Measurements from ENCODE around the gene ELMO1. TPM values are rescaled to one million over a fixed set of nuclear protein-coding genes. Genes with fewer than 3 reads are reported as not detected.
A peak's percentile ranks its signal among the peaks of the same experiment; 100 is the strongest.

Gene ELMO1
- total and polyA plus RNA-seq, 2 experiments from 2014 or later, result 19.7 to 28.7 TPM

GRCh38 chr7:37109016-37109683 lies 339.5 kb downstream of the ELMO1 start:
- Histone ChIP-seq H4K20me1 (ENCODE audit: insufficient read depth, poor library complexity, severe bottlenecking) (no peaks in the 10 kb centered on the region), H3K4me1 (ENCODE audit: insufficient read depth) (peaks cover 15% of the 10 kb centered on the region), H3K4me2 (no peak overlapping the region), H3K79me2 (no peaks in the 10 kb centered on the region), H3K27ac (peak overlapping the region; percentile 27), H2AFZ (no peak overlapping the region), H3K9me3 (ENCODE audit: low read depth) (no peaks in the 10 kb centered on the region), H3K9me2 (replicated peaks; ENCODE audit: insufficient read depth) (no peaks in the 10 kb centered on the region), H3K4me3 (no peak overlapping the region), H3K36me3 (replicated peaks; ENCODE audit: insufficient read depth, low read depth) (no peaks in the 10 kb centered on the region), H3K27me3 (no peaks in the 10 kb centered on the region)
- no peak for DNase-seq (ENCODE audit: low spot score)
- 63% methylated on average over 11 of the region's 11 CpGs for WGBS (ENCODE audit: low lambda C conversion rate, missing lambda C conversion rate)
- TF ChIP-seq EZH2phosphoT487 (IDR thresholded peaks at IDR 0.05; ENCODE audit: low read depth, severe bottlenecking, unreplicated experiment), result no peak
- TF ChIP-seq EZH2 (IDR thresholded peaks at IDR 0.05; ENCODE audit: borderline replicate concordance), result no peak
- no peak for TF ChIP-seq CTCF (IDR thresholded peaks at IDR 0.05; ENCODE audit: poor library complexity)

- no peaks in the 10 kb centered on the region for H3K36me3 ChIP-seq (replicated peaks; ENCODE audit: insufficient read depth, low read depth)
- no peaks in the 10 kb centered on the region for H3K9me2 ChIP-seq (replicated peaks; ENCODE audit: insufficient read depth)
- no peak for DNase-seq (ENCODE audit: low spot score)
- no peaks in the 10 kb centered on the region for H3K9me3 ChIP-seq (ENCODE audit: low read depth)
- peak overlapping the region; percentile 27 for H3K27ac ChIP-seq
- H2AFZ ChIP-seq, result no peak overlapping the region
- no peaks in the 10 kb centered on the region for H4K20me1 ChIP-seq (ENCODE audit: insufficient read depth, poor library complexity, severe bottlenecking)
- H3K4me2 ChIP-seq, result no peak overlapping the region
- 97% methylated on average over 1 of the region's 1 CpG for WGBS (ENCODE audit: low lambda C conversion rate, missing lambda C conversion rate)
- TF ChIP-seq EZH2 (IDR thresholded peaks at IDR 0.05; ENCODE audit: borderline replicate concordance), result no peak
- no peak for TF ChIP-seq CTCF (IDR thresholded peaks at IDR 0.05; ENCODE audit: poor library complexity)
- TF ChIP-seq EZH2phosphoT487 (IDR thresholded peaks at IDR 0.05; ENCODE audit: low read depth, severe bottlenecking, unreplicated experiment), result no peak
- H3K4me1 ChIP-seq (ENCODE audit: insufficient read depth), result peaks cover 15% of the 10 kb centered on the region
- no peaks in the 10 kb centered on the region for H3K27me3 ChIP-seq
- no peaks in the 10 kb centered on the region for H3K79me2 ChIP-seq
- H3K4me3 ChIP-seq, result no peak overlapping the region
Observed at GRCh38 chr7:37108615-37109014, 340.0 kb downstream of the ELMO1 start.

GRCh38 chr7:37107047-37107750 lies 341.5 kb downstream of the ELMO1 start:
- Histone ChIP-seq H3K4me3 (no peak overlapping the region), H3K4me1 (ENCODE audit: insufficient read depth) (peaks cover 15% of the 10 kb centered on the region), H4K20me1 (ENCODE audit: insufficient read depth, poor library complexity, severe bottlenecking) (no peaks in the 10 kb centered on the region), H3K79me2 (no peaks in the 10 kb centered on the region), H3K9me3 (ENCODE audit: low read depth) (no peaks in the 10 kb centered on the region), H2AFZ (no peak overlapping the region), H3K4me2 (no peak overlapping the region), H3K36me3 (replicated peaks; ENCODE audit: insufficient read depth, low read depth) (no peaks in the 10 kb centered on the region), H3K27me3 (no peaks in the 10 kb centered on the region), H3K27ac (no peak overlapping the region), H3K9me2 (replicated peaks; ENCODE audit: insufficient read depth) (no peaks in the 10 kb centered on the region)
- TF ChIP-seq EZH2phosphoT487 (IDR thresholded peaks at IDR 0.05; ENCODE audit: low read depth, severe bottlenecking, unreplicated experiment), result no peak
- no peak for TF ChIP-seq EZH2 (IDR thresholded peaks at IDR 0.05; ENCODE audit: borderline replicate concordance)
- no peak for TF ChIP-seq CTCF (IDR thresholded peaks at IDR 0.05; ENCODE audit: poor library complexity)
- WGBS (ENCODE audit: low lambda C conversion rate, missing lambda C conversion rate), result 89% methylated on average over 4 of the region's 4 CpGs
- no peak for DNase-seq (ENCODE audit: low spot score)

Data from hepatocyte (in vitro differentiated cells).